ENCODE data around the gene DNAJB4. TPM values are rescaled to one million over a fixed set of nuclear protein-coding genes. Genes with fewer than 3 reads are reported as not detected.

The DNAJB4 gene
- total and polyA plus RNA-seq, 2 of the 8 experiments (the other 6 are each of a cell fraction or from before 2014, with no cell fraction given) = 6.6 to 21.8 TPM

- Histone ChIP-seq H2AK5ac (ENCODE audit: low read depth, low read length) (no peak overlapping the region), H3K18ac (ENCODE audit: extremely low read depth, low read length) (no peak overlapping the region), H3K36me3 (ENCODE audit: control insufficient read depth in 2 of 4, insufficient read depth in 4 of 4, low read length in 3 of 4) (peaks cover 30 to 99% (median 80%) of the 10 kb centered on the region in 4 experiments), H3K79me2 (ENCODE audit: control insufficient read depth in 1 of 2, insufficient read depth in 2 of 2, low read length in 2 of 2) (peaks cover 0 to 20% of the 10 kb centered on the region in 2 experiments; a peak in 1 of 4 replicates), H3K27ac (ENCODE audit: low read depth, low read length) (no peak overlapping the region), H3K4me2 (ENCODE audit: insufficient read depth in 1 of 2, low read depth in 2 of 2, low read length in 2 of 2) (no peak overlapping the region), H2BK20ac (ENCODE audit: low read length) (no peak overlapping the region), H3K4me1 (replicated peaks in 1 of 4; ENCODE audit: control insufficient read depth in 3 of 4, insufficient read depth in 4 of 4, low read length in 3 of 4) (no peaks in the 10 kb centered on the region), H2BK5ac (ENCODE audit: low read depth, low read length) (no peak overlapping the region), H4K20me1 (replicated peaks in 1 of 2; ENCODE audit: control insufficient read depth in 1 of 2, insufficient read depth in 2 of 2, low read length in 2 of 2) (peaks cover 8 to 11% of the 10 kb centered on the region in 2 experiments), H3K4ac (replicated peaks; ENCODE audit: insufficient read length, low read depth, low read length) (no peak overlapping the region), H4K5ac (ENCODE audit: insufficient read length, low read depth, low read length) (no peak overlapping the region), H3K23ac (ENCODE audit: insufficient read length) (no peak overlapping the region), H4K91ac (replicated peaks; ENCODE audit: insufficient read length, low read length) (no peak overlapping the region), H3K79me1 (ENCODE audit: low read depth, low read length) (no peaks in the 10 kb centered on the region), H2AFZ (ENCODE audit: low read length) (no peak overlapping the region), H3K9me3 (ENCODE audit: insufficient read depth in 2 of 2, low read depth in 1 of 2, low read length in 1 of 2) (no peaks in the 10 kb centered on the region), H3K56ac (replicated peaks; ENCODE audit: insufficient read length, low read depth, low read length) (no peak overlapping the region), H3K27me3 (replicated peaks in 1 of 4; ENCODE audit: control insufficient read depth in 3 of 4, extremely low read depth in 1 of 4, insufficient read depth in 3 of 4, low read length in 3 of 4) (no peaks in the 10 kb centered on the region), H2BK12ac (ENCODE audit: low read depth, low read length) (no peak overlapping the region), H2BK120ac (replicated peaks; ENCODE audit: low read depth, low read length) (no peak overlapping the region), H3K23me2 (ENCODE audit: low read depth, low read length) (no peaks in the 10 kb centered on the region), H3K4me3 (ENCODE audit: extremely low read depth in 1 of 4, insufficient read depth in 2 of 4, low read depth in 3 of 4, low read length in 4 of 4) (no peak overlapping the region), H3K14ac (ENCODE audit: insufficient read length) (no peak overlapping the region), H3K9ac (replicated peaks in 1 of 4; ENCODE audit: extremely low read depth in 1 of 4, low read depth in 3 of 4, low read length in 3 of 4) (no peak overlapping the region), H4K8ac (ENCODE audit: extremely low read depth, insufficient read depth, low read length) (no peak overlapping the region), H2BK15ac (ENCODE audit: low read length) (no peak overlapping the region)
- DNase-seq (ENCODE audit: low read depth in 1 of 2, low spot score in 2 of 2) (no peak), FAIRE-seq (no peak)
- POLR2A ChIA-PET (ENCODE audit: partially characterized antibody) = interaction anchor here (1.0 to 5.3 kb wide), 10 partner anchors 9 to 29 kb away, joined by 3 to 47 read pairs (median 12); partner anchors contain the start of gene FUBP1
- no peak for TF ChIP-seq TAF1 (IDR thresholded peaks at IDR 0.05; ENCODE audit: low read depth, low read length)
- TF ChIP-seq KDM4A (IDR thresholded peaks at IDR 0.05; ENCODE audit: low read depth, low read length, severe bottlenecking) = no peak
- TF ChIP-seq EGR1 (IDR thresholded peaks at IDR 0.05; ENCODE audit: borderline replicate concordance, low read depth, low read length) = no peak
- no peak for TF ChIP-seq EZH2 (IDR thresholded peaks at IDR 0.05; ENCODE audit: low read depth, low read length, severe bottlenecking)
- TF ChIP-seq PHF8 (conservative IDR thresholded peaks at IDR 0.05; ENCODE audit: low read depth, low read length) = no peak
- TF ChIP-seq EP300 (IDR thresholded peaks at IDR 0.05; ENCODE audit: borderline replicate concordance in 1 of 2, low read depth in 2 of 2, low read length in 2 of 2) = no peak
- TF ChIP-seq SRF (IDR thresholded peaks at IDR 0.05; ENCODE audit: low read depth, low read length) = no peak
- TF ChIP-seq JUN (IDR thresholded peaks at IDR 0.05; ENCODE audit: low read depth, low read length) = no peak
- no peak for TF ChIP-seq ZNF274 (IDR thresholded peaks at IDR 0.05; ENCODE audit: borderline replicate concordance, extremely low read depth, low read length)
- no peak for TF ChIP-seq TEAD4 (IDR thresholded peaks at IDR 0.05; ENCODE audit: low read depth, low read length)
- TF ChIP-seq USF2 (IDR thresholded peaks at IDR 0.05; ENCODE audit: low read length) = no peak
- no peak for TF ChIP-seq CEBPB (IDR thresholded peaks at IDR 0.05; ENCODE audit: low read depth, low read length)
- no peak for TF ChIP-seq HDAC6 (IDR thresholded peaks at IDR 0.05; ENCODE audit: low read depth, low read length)
- CTCF ChIA-PET (ENCODE audit: partially characterized antibody) = no interaction called here
- WGBS, 2 experiments (ENCODE audit: extremely low coverage in 1 of 2, insufficient coverage in 1 of 2, insufficient read length in 1 of 2, insufficient replicate concordance in 2 of 2, low coverage in 1 of 2, low lambda C conversion rate in 2 of 2, missing lambda C conversion rate in 1 of 2) = 94% methylated on average over 3 of the region's 3 CpGs; no CpG with 5 or more reads in 1 of the 2 experiments
Observed at GRCh38 chr1:77956464-77956863, 48.3 kb upstream of the DNAJB4 start.
